OCI-LY1 (cell line): ENCODE results near the gene TICRR.

Experiments used
- EZH2 ChIP-seq: fragments of 200-600 bp; sonication (generic), shearing (Covaris generic); IDR thresholded peaks from 2 replicates; pipeline ENCODE4 v1.8.0; 2017; ENCODE audit warnings: borderline replicate concordance, mixed run types, mild to moderate bottlenecking, antibody characterized with exemption, low read length, moderate library complexity, mixed read lengths
- TF ChIP-seq, protein P1 (sequence below): fragments of 200-600 bp; sonication (generic), shearing (Covaris generic); IDR thresholded peaks from 2 replicates; pipeline ENCODE4 v1.5.1; 2017; ENCODE audit warnings: mild to moderate bottlenecking, antibody characterized with exemption, low read length, moderate library complexity, mixed read lengths

DNA sequence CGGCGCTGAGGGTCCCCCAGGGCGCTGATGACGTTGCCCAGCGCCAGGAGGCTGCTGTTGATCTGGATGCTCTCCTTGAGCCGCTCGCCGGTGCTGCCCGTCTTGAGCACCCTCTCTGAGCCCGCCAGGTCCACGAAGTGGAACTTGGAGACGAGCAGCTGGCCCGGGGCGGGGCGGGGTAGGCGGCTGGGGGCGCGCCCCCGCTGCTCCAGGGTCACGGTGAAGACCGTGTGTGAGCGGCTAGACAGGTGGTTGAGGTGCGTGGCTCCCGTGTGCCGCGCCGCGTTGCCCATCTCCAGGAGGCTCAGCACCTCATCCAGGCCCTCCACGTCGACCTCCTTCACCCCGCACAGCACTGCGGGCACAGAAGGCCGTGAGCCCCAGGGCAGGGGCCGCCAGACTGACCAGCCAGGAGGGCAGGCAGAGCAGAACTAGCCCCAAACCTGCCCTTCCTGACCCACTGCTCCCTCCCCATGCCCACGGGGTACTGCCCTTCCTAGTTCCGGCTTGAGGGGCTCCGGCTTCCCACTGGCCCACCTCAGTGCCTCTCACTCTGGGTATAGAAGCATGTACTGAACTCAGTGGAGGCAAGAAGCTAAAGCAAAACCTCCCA lies 73.8 kb downstream of the TICRR start:
- TF ChIP-seq, protein P1, sequence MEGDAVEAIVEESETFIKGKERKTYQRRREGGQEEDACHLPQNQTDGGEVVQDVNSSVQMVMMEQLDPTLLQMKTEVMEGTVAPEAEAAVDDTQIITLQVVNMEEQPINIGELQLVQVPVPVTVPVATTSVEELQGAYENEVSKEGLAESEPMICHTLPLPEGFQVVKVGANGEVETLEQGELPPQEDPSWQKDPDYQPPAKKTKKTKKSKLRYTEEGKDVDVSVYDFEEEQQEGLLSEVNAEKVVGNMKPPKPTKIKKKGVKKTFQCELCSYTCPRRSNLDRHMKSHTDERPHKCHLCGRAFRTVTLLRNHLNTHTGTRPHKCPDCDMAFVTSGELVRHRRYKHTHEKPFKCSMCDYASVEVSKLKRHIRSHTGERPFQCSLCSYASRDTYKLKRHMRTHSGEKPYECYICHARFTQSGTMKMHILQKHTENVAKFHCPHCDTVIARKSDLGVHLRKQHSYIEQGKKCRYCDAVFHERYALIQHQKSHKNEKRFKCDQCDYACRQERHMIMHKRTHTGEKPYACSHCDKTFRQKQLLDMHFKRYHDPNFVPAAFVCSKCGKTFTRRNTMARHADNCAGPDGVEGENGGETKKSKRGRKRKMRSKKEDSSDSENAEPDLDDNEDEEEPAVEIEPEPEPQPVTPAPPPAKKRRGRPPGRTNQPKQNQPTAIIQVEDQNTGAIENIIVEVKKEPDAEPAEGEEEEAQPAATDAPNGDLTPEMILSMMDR = no peak
- TF ChIP-seq EZH2 = no peak
